NT2/D1 (cell line): ENCODE data around the gene FER1L5.

Experiments
- SUZ12 ChIP-seq: IDR thresholded peaks from 2 replicates; pipeline ENCODE4 v1.6.1; 2011; ENCODE audit not compliant: insufficient read length, insufficient read depth; ENCODE audit errors: extremely low read depth
- YY1 ChIP-seq: IDR thresholded peaks from 2 replicates; pipeline ENCODE4 v1.6.1; 2011; ENCODE audit not compliant: insufficient read length, insufficient read depth

DNA sequence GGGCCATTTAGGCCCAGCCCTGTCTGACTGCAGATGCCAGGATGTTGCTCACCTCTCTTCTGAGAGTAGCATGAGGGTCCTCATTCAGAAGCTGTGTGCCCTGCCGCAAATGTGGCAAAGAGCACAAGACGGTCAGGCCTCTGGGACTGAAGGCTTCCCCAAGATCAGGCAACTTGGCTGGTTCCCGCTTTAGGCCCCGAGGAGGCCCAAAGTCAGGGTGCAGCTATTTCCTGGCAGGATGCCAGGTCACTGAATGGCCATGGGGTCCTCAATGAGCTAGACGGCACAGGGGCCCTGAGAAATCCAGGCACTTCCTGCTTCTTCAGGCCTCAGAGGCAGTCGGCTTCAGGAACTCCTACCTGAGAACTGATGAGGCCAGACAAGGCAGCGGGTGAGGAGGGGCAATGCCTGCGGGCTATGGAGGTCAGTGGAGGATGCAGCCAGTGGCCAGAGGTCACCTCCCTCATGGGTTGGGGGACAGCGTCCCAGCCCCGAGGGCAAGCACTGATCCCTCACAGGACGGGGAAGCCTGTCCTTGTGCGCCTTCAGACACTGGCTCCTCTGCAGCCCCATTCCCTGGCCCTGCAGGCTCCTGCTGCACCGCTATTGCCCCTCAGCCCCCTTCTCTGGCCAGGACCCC, 52.4 kb downstream of the FER1L5 start:
- no peak for TF ChIP-seq SUZ12
- TF ChIP-seq YY1 = no peak
